ENCODE data around the gene NCAPH2. TPM values are rescaled to one million over a fixed set of nuclear protein-coding genes. Genes with fewer than 3 reads are reported as not detected.

NCAPH2 gene
- total and polyA plus RNA-seq, 2 of the 13 experiments (the other 11 are each of a cell fraction or from before 2014, with no cell fraction given), result 28.1 to 64.4 TPM

- TF ChIP-seq ZNF839 (CRISPR knock-in tag; IDR thresholded peaks at IDR 0.05; ENCODE audit: borderline replicate concordance), result no peak
- peak; percentile 59 for TF ChIP-seq ASH2L (IDR thresholded peaks at IDR 0.05; ENCODE audit: insufficient read length, low read depth, low read length)
- peak; percentile 82 for TF ChIP-seq SP2 (CRISPR knock-in tag; IDR thresholded peaks at IDR 0.05)
- no peak for TF ChIP-seq KDM1A (CRISPR knock-in tag; IDR thresholded peaks at IDR 0.05)
- peak; percentile 90 for TF ChIP-seq TEAD3 (CRISPR knock-in tag; optimal IDR thresholded peaks at IDR 0.05; ENCODE audit: borderline replicate concordance)
- TF ChIP-seq HNF4G (IDR thresholded peaks at IDR 0.05; ENCODE audit: borderline replicate concordance, low read depth, low read length), result no peak
- peak; percentile 41; the same call in 1 of the 2 replicates for TF ChIP-seq HNF4G (CRISPR knock-in tag; IDR thresholded peaks at IDR 0.05; ENCODE audit: borderline replicate concordance, low read depth)
- TF ChIP-seq AHR (CRISPR knock-in tag; IDR thresholded peaks at IDR 0.05), result 0 out of 2 replicates have a peak, but pooled peaks have one; percentile 46
- TF ChIP-seq ZNF12 (CRISPR knock-in tag; IDR thresholded peaks at IDR 0.05), result 0 out of 2 replicates have a peak, but pooled peaks have one; percentile 10
- TF ChIP-seq ATF6 (CRISPR knock-in tag; conservative IDR thresholded peaks at IDR 0.05), result no peak
- TF ChIP-seq SKIL (CRISPR knock-in tag; IDR thresholded peaks at IDR 0.05; ENCODE audit: borderline replicate concordance), result no peak
- TF ChIP-seq ZSCAN29 (CRISPR knock-in tag; conservative IDR thresholded peaks at IDR 0.05), result no peak
- no peak for TF ChIP-seq ZNF724P (CRISPR knock-in tag; IDR thresholded peaks at IDR 0.05; ENCODE audit: borderline replicate concordance)
- TF ChIP-seq ZFY (CRISPR knock-in tag; IDR thresholded peaks at IDR 0.05), result peak; percentile 52; the same call in 1 of the 2 replicates
- TF ChIP-seq ZBTB25 (CRISPR knock-in tag; IDR thresholded peaks at IDR 0.05), result peak; percentile 43; the same call in 1 of the 2 replicates
- TF ChIP-seq GMEB2 (CRISPR knock-in tag; IDR thresholded peaks at IDR 0.05; ENCODE audit: low read depth), result no peak
- TF ChIP-seq IRF9 (CRISPR knock-in tag; IDR thresholded peaks at IDR 0.05; ENCODE audit: borderline replicate concordance), result peak; percentile 38; the same call in 1 of the 2 replicates
These were observed 54.7 kb downstream of the NCAPH2 start, which contains the start of gene SYCE3 (continued) for GRCh38 chr22:50562523-50563412.

All from HepG2 (cell line).